ENCODE measurements around the gene PIK3C2A. TPM values are rescaled to one million over a fixed set of nuclear protein-coding genes. Genes with fewer than 3 reads are reported as not detected.

Gene PIK3C2A
- total RNA-seq, 4 donors from 2014 or later, result 25.1 to 54.2 (median 32.4) TPM

DNA sequence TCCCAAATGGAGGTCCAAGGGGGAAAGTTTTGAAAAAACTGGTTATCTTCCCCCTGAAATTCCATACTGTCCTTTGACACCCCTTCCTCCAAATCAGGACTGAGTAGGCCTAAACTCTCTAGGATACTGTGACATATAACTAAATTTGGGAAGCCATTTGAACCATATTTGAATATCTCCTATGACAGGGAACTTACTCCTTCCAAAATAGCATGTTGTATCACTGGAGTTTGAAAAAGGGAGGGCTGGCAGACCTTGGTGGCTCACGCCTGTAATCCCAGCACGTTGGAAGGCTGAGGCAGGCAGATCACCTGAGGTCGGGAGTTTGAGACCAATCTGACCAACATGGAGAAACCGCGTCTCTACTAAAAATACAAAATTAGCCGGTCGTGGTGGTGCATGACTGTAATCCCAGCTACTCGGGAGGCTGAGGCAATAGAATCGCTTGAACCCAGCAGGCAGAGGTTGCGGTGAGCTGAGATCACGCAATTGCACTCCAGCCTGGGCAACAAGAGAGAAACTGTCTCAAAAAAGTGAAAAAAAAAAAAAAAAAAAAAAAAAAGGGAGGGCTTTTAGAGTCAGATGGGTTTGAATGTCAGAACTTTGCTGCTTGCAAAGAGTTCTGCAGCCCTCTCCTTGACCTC is 42.4 kb downstream of the PIK3C2A start:
- TF ChIP-seq, protein P1, sequence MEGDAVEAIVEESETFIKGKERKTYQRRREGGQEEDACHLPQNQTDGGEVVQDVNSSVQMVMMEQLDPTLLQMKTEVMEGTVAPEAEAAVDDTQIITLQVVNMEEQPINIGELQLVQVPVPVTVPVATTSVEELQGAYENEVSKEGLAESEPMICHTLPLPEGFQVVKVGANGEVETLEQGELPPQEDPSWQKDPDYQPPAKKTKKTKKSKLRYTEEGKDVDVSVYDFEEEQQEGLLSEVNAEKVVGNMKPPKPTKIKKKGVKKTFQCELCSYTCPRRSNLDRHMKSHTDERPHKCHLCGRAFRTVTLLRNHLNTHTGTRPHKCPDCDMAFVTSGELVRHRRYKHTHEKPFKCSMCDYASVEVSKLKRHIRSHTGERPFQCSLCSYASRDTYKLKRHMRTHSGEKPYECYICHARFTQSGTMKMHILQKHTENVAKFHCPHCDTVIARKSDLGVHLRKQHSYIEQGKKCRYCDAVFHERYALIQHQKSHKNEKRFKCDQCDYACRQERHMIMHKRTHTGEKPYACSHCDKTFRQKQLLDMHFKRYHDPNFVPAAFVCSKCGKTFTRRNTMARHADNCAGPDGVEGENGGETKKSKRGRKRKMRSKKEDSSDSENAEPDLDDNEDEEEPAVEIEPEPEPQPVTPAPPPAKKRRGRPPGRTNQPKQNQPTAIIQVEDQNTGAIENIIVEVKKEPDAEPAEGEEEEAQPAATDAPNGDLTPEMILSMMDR (IDR thresholded peaks at IDR 0.05), result no peak
- TF ChIP-seq POLR2A (IDR thresholded peaks at IDR 0.05), result no peak
- Histone ChIP-seq H3K4me1 (peaks cover 5 to 58% (median 22%) of the 10 kb centered on the region in 3 donors), H3K36me3 (peaks cover 0 to 28% (median 0%) of the 10 kb centered on the region in 3 donors), H3K27me3 (no peaks in the 10 kb centered on the region), H3K9me3 (no peaks in the 10 kb centered on the region), H3K27ac (peak overlapping the region; percentile 7 to 79 (median 40)), H3K4me3 (no peak overlapping the region)
- intact Hi-C loops (cut with DNase I), result no loop called here
- WGBS, 2 donors, result 88 to 89% methylated on average over 11 of the region's 11 CpGs
- DNase-seq, result no peak

DNA sequence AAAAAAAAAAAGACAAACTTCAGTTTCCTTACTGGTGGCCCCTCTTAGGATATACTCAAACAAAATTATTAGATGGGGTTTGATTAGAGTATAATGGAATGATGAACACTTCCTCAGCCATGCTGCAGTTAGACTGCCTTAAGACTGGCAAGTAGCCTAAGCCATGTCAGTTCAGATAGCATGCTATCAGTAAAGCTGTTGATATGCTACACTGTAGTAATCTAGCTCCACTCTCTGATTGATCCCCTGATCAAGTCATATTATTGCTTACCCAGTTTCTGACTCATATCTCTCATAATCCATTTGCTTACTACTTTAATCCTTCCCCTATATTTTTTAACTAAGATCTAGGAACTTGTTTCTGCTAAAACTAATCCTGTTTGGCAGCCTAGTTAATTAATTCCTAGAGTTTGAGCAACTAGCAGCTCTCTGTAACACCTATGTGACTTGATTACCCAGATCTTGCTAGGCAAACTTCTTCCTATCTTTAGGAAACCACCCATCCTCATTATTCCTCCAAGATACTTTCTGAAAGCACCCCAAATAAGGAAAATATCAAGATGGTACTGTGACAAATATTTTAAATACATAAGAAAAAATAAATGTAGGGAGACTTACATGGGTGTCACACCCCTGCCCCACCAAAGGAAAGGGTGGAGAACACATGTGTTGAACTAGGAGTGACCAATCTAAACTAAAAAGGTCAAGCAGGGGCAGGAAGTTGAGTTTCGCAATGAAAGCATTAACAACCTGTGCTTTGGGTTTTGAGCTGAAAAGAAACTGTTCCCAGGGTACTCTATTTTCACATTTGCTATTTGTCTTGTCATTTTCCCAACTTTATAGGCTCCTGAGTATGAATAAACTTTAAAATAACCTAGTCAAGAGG is 43.2 kb downstream of the PIK3C2A start:
- Histone ChIP-seq H3K27me3 (no peaks in the 10 kb centered on the region), H3K27ac (peak overlapping the region; percentile 10 to 79 (median 50)), H3K4me1 (peaks cover 5 to 66% (median 22%) of the 10 kb centered on the region in 3 donors), H3K9me3 (no peaks in the 10 kb centered on the region), H3K36me3 (peaks cover 0 to 28% (median 0%) of the 10 kb centered on the region in 3 donors), H3K4me3 (no peak overlapping the region)
- intact Hi-C loops (cut with DNase I), result no loop called here
- TF ChIP-seq, protein P1 (IDR thresholded peaks at IDR 0.05), result no peak
- no peak for TF ChIP-seq POLR2A (IDR thresholded peaks at IDR 0.05)
- 60% methylated on average over 1 of the region's 1 CpG for WGBS, 2 donors
- no peak for DNase-seq

DNA sequence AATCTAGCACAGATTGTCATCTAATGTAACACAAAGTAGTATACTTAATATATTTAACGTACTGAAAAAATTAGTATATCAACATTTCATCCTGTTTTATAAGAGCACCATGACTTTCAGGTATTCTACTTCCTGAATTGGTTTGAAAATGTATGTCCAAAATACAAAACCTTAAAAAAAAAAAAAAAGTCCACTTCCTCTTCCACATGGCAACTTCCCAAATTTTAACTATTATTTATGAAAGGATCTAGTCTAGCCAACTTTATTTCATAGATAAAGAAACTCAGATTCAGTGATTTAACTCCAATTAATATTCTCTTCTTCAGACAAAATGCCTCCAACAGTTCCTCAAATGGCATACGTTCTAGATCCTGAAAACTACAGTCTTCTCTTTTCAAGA is 44.0 kb downstream of the PIK3C2A start:
- intact Hi-C loops (cut with DNase I), result no loop called here
- Histone ChIP-seq H3K27ac (peak overlapping the region in 2 of 4 donors; percentile 70 to 79), H3K36me3 (peaks cover 0 to 21% (median 0%) of the 10 kb centered on the region in 3 donors), H3K4me3 (no peak overlapping the region), H3K9me3 (no peaks in the 10 kb centered on the region), H3K4me1 (peaks cover 5 to 67% (median 22%) of the 10 kb centered on the region in 3 donors), H3K27me3 (no peaks in the 10 kb centered on the region)
- TF ChIP-seq, protein P1 (IDR thresholded peaks at IDR 0.05), result no peak
- no peak for TF ChIP-seq POLR2A (IDR thresholded peaks at IDR 0.05)
- DNase-seq, result no peak
- 69 to 83% methylated on average over 2 of the region's 2 CpGs for WGBS, 2 donors

DNA sequence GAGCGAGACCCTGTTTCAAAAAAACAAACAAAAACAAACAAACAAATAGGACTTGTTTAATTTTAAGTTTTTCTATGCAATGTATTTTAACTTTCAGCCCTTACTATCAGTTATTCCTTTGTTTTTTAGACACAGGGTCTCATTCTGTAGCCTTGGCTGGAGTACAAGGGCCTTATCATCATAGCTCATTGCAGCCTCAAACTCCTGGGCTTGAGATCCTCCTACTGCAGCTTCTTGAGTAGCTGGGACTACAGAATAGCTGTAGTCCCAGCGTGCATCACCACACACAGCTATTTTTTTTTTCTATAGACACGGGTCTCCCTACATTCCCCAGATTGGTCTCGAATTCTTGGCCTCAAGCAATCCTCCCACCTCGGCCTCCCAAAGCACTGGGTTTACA is 44.5 kb downstream of the PIK3C2A start:
- DNase-seq, result no peak
- Histone ChIP-seq H3K9me3 (no peaks in the 10 kb centered on the region), H3K36me3 (peaks cover 0 to 17% (median 0%) of the 10 kb centered on the region in 3 donors), H3K4me1 (peaks cover 5 to 71% (median 22%) of the 10 kb centered on the region in 3 donors), H3K27ac (no peak overlapping the region), H3K27me3 (no peaks in the 10 kb centered on the region), H3K4me3 (no peak overlapping the region)
- TF ChIP-seq, protein P1 (IDR thresholded peaks at IDR 0.05), result no peak
- TF ChIP-seq POLR2A (IDR thresholded peaks at IDR 0.05), result no peak
- intact Hi-C loops (cut with DNase I), result no loop called here
- 89 to 93% methylated on average over 5 of the region's 5 CpGs for WGBS, 2 donors

DNA sequence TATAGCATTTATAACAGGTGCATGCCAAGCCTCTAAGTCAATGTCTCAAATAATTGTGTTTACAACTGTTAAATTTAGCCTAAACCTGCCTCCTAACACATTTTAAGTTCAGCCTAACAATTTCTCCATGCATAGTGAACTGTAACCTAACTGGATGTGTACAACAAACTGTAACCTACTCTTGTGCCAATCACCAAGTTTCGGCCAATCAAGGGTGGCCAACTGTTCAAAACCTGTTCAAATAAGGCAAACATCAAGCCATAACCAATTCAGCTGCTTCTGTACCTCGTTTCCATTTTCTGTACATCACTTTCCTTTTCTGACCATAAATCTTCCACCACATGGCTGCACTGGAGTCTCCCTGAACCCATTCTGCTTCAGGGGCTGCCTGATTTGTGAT is 45.4 kb downstream of the PIK3C2A start:
- Histone ChIP-seq H3K27me3 (no peaks in the 10 kb centered on the region), H3K36me3 (peaks cover 0 to 7% (median 0%) of the 10 kb centered on the region in 3 donors), H3K4me3 (no peak overlapping the region), H3K9me3 (no peaks in the 10 kb centered on the region), H3K27ac (peak overlapping the region in 3 of 4 donors; percentile 23 to 63 (median 43)), H3K4me1 (peaks cover 5 to 76% (median 22%) of the 10 kb centered on the region in 3 donors)
- DNase-seq, result no peak
- TF ChIP-seq POLR2A (IDR thresholded peaks at IDR 0.05), result no peak
- TF ChIP-seq, protein P1 (IDR thresholded peaks at IDR 0.05), result no peak
- intact Hi-C loops (cut with DNase I), result no loop called here
- WGBS, 2 donors, result 66 to 75% methylated on average over 2 of the region's 2 CpGs

Data from esophagus squamous epithelium (tissue), 5 donors.